HepG2 (cell line): Measurements from ENCODE around the gene SECTM1. TPM values are rescaled to one million over a fixed set of nuclear protein-coding genes. Genes with fewer than 3 reads are reported as not detected.

Experiments
- BCL6 ChIP-seq: IDR thresholded peaks from 2 replicates; pipeline ENCODE4 v1.6.1; 2016; ENCODE audit warnings: missing genetic modification reagents, missing compliant biosample characterization
- GATAD2A ChIP-seq: IDR thresholded peaks from 2 replicates; pipeline ENCODE4 v1.6.1; 2016
- NAIF1 ChIP-seq: sonication (generic); formaldehyde crosslinking; IDR thresholded peaks from 2 replicates; pipeline ENCODE4 v1.5.0; 2020; ENCODE audit warnings: mild to moderate bottlenecking, missing genetic modification reagents, borderline replicate concordance
- ZNF574 ChIP-seq: sonication (generic); formaldehyde crosslinking; IDR thresholded peaks from 2 replicates; pipeline ENCODE4 v1.4.0; 2020; ENCODE audit warnings: missing genetic modification reagents
- ZNF816 ChIP-seq: sonication (generic); formaldehyde crosslinking; IDR thresholded peaks from 2 replicates; pipeline ENCODE4 v1.8.0; 2022; ENCODE audit warnings: missing genetic modification reagents, mild to moderate bottlenecking, borderline replicate concordance
- polyA plus RNA-seq, 8 experiments: library from polyadenylated mRNA; depleted of rRNA in 3 of 8; stranded (reverse) in 7 of 8; unstranded in 1 of 8; fragments of >200 nt; fragmentation: Illumina TruSeq in 4 of 8; extraction: Trizol in 4 of 8; gene quantifications; 2 replicates each; pipeline versions ENCODE4 v1.2.1 to v1.2.3, GENCODE V29; 2011 to 2016; ENCODE audit warnings: low read depth in 4 of 8, missing spikeins in 1 of 8, mixed read lengths in 1 of 8; ENCODE audit not compliant: insufficient read depth in 1 of 8
- total RNA-seq, 5 experiments: library from RNA; depleted of rRNA; stranded (reverse); fragments of >200 nt; fragmentation: Illumina TruSeq; extraction: Trizol; gene quantifications; 2 replicates each; pipeline ENCODE4 v1.2.3, GENCODE V29; 2016; ENCODE audit warnings: low read depth in 1 of 5
- TF ChIP-seq, protein P1 (sequence below), 2 experiments: sonication (generic) in 1 of 2; formaldehyde crosslinking in 1 of 2; IDR thresholded peaks; 2 replicates each; pipeline versions ENCODE4 v1.4.0 to v1.6.1; 2016 to 2020; ENCODE audit warnings: borderline replicate concordance in 1 of 2, low read depth in 1 of 2, mild to moderate bottlenecking in 1 of 2, missing genetic modification reagents in 1 of 2

Gene SECTM1
- total and polyA plus RNA-seq, 2 of the 13 experiments (the other 11 are each of a cell fraction or from before 2014, with no cell fraction given), result 3.5 to 5.3 TPM

DNA sequence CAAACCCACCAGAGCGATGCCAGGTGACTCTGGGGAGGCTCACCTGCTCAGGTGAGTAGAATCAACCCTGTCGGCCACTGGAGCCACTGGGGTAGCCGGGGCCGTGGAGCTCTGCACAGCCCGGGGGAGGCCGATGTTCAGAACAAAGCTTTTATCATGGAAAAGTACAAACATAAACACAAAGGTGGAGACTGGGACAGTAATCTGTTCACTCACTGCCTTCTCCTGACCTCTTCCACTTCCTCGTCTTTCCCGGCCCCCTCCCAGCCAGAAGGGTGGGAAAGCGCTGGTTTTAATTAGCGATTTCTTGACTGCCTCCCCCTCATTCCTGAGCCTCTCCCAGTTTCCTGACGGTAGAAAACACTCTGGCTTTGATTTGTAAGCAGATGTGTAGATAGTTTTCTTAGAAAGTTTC is 15.7 kb upstream of the SECTM1 start (continued):
- TF ChIP-seq NAIF1 (CRISPR knock-in tag) (no peak), BCL6 (CRISPR knock-in tag) (peak; percentile 35), GATAD2A (CRISPR knock-in tag) (0 out of 2 replicates have a peak, but pooled peaks have one; percentile 22), ZNF574 (CRISPR knock-in tag) (0 out of 2 replicates have a peak, but pooled peaks have one; percentile 10), ZNF816 (CRISPR knock-in tag) (no peak)
- TF ChIP-seq, protein P1, sequence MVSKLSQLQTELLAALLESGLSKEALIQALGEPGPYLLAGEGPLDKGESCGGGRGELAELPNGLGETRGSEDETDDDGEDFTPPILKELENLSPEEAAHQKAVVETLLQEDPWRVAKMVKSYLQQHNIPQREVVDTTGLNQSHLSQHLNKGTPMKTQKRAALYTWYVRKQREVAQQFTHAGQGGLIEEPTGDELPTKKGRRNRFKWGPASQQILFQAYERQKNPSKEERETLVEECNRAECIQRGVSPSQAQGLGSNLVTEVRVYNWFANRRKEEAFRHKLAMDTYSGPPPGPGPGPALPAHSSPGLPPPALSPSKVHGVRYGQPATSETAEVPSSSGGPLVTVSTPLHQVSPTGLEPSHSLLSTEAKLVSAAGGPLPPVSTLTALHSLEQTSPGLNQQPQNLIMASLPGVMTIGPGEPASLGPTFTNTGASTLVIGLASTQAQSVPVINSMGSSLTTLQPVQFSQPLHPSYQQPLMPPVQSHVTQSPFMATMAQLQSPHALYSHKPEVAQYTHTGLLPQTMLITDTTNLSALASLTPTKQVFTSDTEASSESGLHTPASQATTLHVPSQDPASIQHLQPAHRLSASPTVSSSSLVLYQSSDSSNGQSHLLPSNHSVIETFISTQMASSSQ (IDR thresholded peaks at IDR 0.05; ENCODE audit: low read depth), result no peak
- TF ChIP-seq, protein P1 (CRISPR knock-in tag; IDR thresholded peaks at IDR 0.05; ENCODE audit: borderline replicate concordance), result no peak
